Osteoblast (primary cell): Measurements from ENCODE around the gene ZNF385A. TPM values are rescaled to one million over a fixed set of nuclear protein-coding genes. Genes with fewer than 3 reads are reported as not detected.
A peak's percentile ranks its signal among the peaks of the same experiment; 100 is the strongest.

Source experiments
- DNase-seq: peaks from one replicate; pipeline ENCODE4 v3.0.0; 2011; ENCODE audit warnings: low spot score, mixed read lengths; ENCODE audit not compliant: insufficient read length; ENCODE audit errors: missing footprints
- H2AFZ ChIP-seq: 2 replicates; pipeline ENCODE4 v1.6.0; 2011; ENCODE audit warnings: mild to moderate bottlenecking, low read length
- H3K27ac ChIP-seq: 2 replicates; pipeline ENCODE4 v1.5.1; 2011; ENCODE audit warnings: mild to moderate bottlenecking, low read depth, low read length, moderate library complexity
- H3K27me3 ChIP-seq: 2 replicates; pipeline ENCODE4 v1.6.0; 2012; ENCODE audit warnings: mild to moderate bottlenecking, control low read depth, inconsistent platforms, low read length, moderate library complexity; ENCODE audit not compliant: insufficient read depth
- H3K36me3 ChIP-seq: 2 replicates; pipeline ENCODE4 v1.5.1; 2011; ENCODE audit warnings: mild to moderate bottlenecking, low read length, control low read depth, moderate library complexity; ENCODE audit not compliant: insufficient read depth
- H3K4me1 ChIP-seq: 2 replicates; pipeline ENCODE4 v1.5.1; 2011; ENCODE audit warnings: mild to moderate bottlenecking, low read length, control low read depth, moderate library complexity; ENCODE audit not compliant: insufficient read depth
- H3K4me2 ChIP-seq: 2 replicates; pipeline ENCODE4 v1.6.0; 2011; ENCODE audit warnings: mild to moderate bottlenecking, low read length; ENCODE audit not compliant: insufficient read depth
- H3K4me3 ChIP-seq: fragments of 200-600 bp; sonication (generic); 3 replicates; pipeline ENCODE4 v1.5.1; 2012; ENCODE audit warnings: mild to moderate bottlenecking, low read length, inconsistent platforms; ENCODE audit not compliant: insufficient read depth
- H3K79me2 ChIP-seq: 2 replicates; pipeline ENCODE4 v1.6.0; 2012; ENCODE audit warnings: mild to moderate bottlenecking, low read length, control low read depth, inconsistent platforms; ENCODE audit not compliant: insufficient read depth
- H3K9me3 ChIP-seq: 2 replicates; pipeline ENCODE4 v1.5.1; 2011; ENCODE audit warnings: low read depth, low read length, control low read depth
- H4K20me1 ChIP-seq: 2 replicates; pipeline ENCODE4 v1.6.0; 2012; ENCODE audit warnings: mild to moderate bottlenecking, low read length, control low read depth; ENCODE audit not compliant: insufficient read depth
- total RNA-seq: library from RNA; depleted of rRNA; stranded (reverse); fragments of >200 nt; gene quantifications from 2 replicates; pipeline ENCODE4 v1.2.3, GENCODE V29; 2012
- TF ChIP-seq, protein P1 (sequence below): IDR thresholded peaks from 2 replicates; pipeline ENCODE4 v1.5.1; 2011; ENCODE audit warnings: mild to moderate bottlenecking, low read depth, low read length, moderate library complexity; ENCODE audit errors: extremely low read depth

Gene ZNF385A
- total RNA-seq, 1 donor: 0.72 TPM

DNA sequence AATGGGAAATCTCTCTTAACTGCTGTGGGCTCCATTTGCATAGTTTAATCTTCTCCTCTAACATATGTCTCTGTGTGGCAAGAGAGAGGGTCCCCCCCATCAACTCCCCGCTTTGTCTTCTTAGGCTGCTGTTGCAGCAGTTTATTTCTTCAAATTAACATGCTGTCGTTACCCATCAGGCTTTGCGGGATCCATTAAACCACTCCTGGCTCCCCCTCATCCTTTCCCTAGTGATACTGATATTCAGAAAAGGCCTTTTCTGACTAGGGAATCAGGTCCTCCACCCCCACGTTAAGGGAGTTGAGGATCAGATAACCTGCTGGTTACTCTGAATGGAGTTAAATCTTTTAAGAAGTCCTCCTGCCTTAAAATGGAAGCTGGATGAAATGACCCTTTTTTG is 35.5 kb downstream of the ZNF385A start:
- H3K79me2 ChIP-seq: no peaks in the 10 kb centered on the region
- H3K4me3 ChIP-seq: no peak overlapping the region
- H3K4me1 ChIP-seq: peaks cover 18% of the 10 kb centered on the region
- H2AFZ ChIP-seq: no peak overlapping the region
- DNase-seq: no peak
- H3K36me3 ChIP-seq: peaks cover 61% of the 10 kb centered on the region
- no peak overlapping the region for H3K4me2 ChIP-seq
- no peaks in the 10 kb centered on the region for H3K9me3 ChIP-seq
- TF ChIP-seq, protein P1, sequence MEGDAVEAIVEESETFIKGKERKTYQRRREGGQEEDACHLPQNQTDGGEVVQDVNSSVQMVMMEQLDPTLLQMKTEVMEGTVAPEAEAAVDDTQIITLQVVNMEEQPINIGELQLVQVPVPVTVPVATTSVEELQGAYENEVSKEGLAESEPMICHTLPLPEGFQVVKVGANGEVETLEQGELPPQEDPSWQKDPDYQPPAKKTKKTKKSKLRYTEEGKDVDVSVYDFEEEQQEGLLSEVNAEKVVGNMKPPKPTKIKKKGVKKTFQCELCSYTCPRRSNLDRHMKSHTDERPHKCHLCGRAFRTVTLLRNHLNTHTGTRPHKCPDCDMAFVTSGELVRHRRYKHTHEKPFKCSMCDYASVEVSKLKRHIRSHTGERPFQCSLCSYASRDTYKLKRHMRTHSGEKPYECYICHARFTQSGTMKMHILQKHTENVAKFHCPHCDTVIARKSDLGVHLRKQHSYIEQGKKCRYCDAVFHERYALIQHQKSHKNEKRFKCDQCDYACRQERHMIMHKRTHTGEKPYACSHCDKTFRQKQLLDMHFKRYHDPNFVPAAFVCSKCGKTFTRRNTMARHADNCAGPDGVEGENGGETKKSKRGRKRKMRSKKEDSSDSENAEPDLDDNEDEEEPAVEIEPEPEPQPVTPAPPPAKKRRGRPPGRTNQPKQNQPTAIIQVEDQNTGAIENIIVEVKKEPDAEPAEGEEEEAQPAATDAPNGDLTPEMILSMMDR: no peak
- no peak overlapping the region for H3K27ac ChIP-seq
- H3K27me3 ChIP-seq: no peaks in the 10 kb centered on the region
- H4K20me1 ChIP-seq: peaks cover 4% of the 10 kb centered on the region

DNA sequence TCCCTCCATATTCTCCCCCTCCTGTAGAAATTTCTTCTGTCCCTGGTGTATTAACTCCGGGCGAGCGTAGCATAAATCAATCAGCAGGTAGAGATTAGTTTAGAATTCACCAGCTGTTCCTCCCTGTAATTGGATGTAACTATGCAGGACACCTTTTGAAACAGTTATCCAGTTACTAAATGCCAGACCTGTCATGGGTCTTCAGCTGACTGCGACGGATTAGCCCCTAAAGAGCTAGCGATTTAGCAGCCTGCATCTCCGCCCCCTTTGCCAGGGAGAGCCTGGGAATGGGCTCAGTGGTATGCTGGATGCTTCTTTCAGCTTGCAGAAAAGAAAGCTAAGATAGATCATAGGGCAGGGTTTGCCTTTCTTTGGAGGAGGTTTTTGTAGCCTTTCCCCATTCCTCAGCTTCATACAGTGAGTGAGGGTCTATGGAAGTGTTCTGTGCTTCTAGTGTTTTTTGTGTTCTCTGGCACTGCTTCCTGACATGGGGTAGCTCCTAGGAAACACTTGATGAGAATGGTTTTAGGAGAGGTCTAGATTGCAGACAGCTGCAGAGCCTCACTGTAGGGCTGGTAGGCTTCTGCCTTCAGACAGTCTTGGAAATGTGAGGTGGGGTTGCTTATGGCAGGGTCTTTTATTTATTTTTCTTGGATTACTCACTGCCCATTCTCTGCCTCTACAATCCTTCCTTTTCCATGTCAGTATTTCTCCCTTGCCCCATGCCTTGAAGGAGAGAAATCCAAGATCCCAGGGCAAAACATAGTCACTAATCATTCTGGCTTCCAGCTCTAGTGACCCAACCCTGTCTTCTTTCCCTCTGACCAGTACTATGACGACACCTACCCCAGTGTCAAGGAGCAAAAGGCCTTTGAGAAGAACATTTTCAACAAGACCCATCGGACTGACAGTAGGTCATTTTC is 42.9 kb downstream of the ZNF385A start:
- Histone ChIP-seq H3K27me3 (no peaks in the 10 kb centered on the region), H2AFZ (no peak overlapping the region), H3K4me3 (no peak overlapping the region), H3K79me2 (peaks cover 52% of the 10 kb centered on the region), H3K36me3 (peaks cover 55% of the 10 kb centered on the region), H3K27ac (no peak overlapping the region), H3K9me3 (no peaks in the 10 kb centered on the region), H3K4me1 (peaks cover 34% of the 10 kb centered on the region), H4K20me1 (peaks cover 33% of the 10 kb centered on the region), H3K4me2 (no peak overlapping the region)
- TF ChIP-seq, protein P1: no peak
- no peak for DNase-seq

DNA sequence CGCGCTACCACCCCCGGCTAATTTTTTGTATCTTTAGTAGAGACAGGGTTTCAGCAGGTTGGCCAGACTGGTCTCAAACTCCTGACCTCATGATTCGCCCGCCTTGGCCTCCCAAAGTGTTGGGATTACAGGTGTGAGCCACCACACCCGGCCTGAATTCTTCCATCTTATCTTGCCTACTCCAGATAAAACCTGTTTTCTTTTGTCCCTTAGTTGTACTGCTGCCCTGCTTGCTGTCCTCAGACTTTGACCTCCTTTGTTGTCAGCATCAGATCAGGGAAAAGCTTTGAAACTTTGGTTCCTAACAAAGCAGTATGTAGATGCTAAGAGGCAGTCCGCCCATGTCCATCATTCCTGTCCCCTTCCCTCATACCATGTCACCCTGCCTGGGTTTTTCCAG is 43.7 kb downstream of the ZNF385A start:
- Histone ChIP-seq H3K9me3 (no peaks in the 10 kb centered on the region), H3K4me1 (peaks cover 34% of the 10 kb centered on the region), H2AFZ (no peak overlapping the region), H3K36me3 (peaks cover 54% of the 10 kb centered on the region), H3K79me2 (peaks cover 55% of the 10 kb centered on the region), H3K27me3 (no peaks in the 10 kb centered on the region), H3K4me2 (no peak overlapping the region), H3K4me3 (no peak overlapping the region), H3K27ac (no peak overlapping the region), H4K20me1 (peaks cover 33% of the 10 kb centered on the region)
- TF ChIP-seq, protein P1: no peak
- DNase-seq: no peak

DNA sequence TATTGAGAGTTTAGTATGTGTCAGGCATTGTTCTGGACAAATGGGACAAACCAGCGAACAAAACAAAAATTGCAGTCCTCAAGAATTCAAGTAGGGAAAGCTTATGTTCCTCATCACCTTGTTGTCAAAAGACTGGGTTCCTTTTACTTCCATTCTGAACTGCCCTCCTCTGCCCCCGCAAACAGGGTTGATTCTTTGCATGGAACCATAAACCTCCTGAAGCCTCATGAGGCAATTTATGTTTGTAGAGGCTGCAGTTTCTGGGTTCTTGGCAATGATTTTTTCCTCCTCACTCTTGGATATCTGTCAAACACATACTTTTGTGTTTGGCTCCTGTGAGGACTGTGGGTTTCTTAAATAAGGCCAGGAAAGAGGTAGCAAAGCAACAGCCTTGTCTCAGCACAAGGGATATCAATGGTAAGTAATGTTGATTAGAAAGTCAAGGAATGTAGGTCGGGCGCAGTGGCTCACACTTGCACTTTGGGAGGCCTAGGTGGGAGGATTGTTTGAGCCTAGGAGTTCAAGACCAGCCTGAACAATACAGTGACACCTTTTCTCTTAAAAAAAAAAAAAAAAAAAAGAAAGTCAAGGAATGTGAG is 45.7 kb downstream of the ZNF385A start:
- peak overlapping the region; percentile 16 for H3K4me2 ChIP-seq
- H3K27ac ChIP-seq: peak overlapping the region; percentile 28
- H3K9me3 ChIP-seq: no peaks in the 10 kb centered on the region
- H3K4me3 ChIP-seq: no peak overlapping the region
- peaks cover 34% of the 10 kb centered on the region for H3K4me1 ChIP-seq
- TF ChIP-seq, protein P1: no peak
- H2AFZ ChIP-seq: no peak overlapping the region
- peaks cover 40% of the 10 kb centered on the region for H3K36me3 ChIP-seq
- peaks cover 75% of the 10 kb centered on the region for H3K79me2 ChIP-seq
- H4K20me1 ChIP-seq: peaks cover 33% of the 10 kb centered on the region
- H3K27me3 ChIP-seq: no peaks in the 10 kb centered on the region
- DNase-seq: peak; percentile 59
